GM12878 (cell line): Measurements from ENCODE around the gene TNFRSF9. TPM values are rescaled to one million over a fixed set of nuclear protein-coding genes. Genes with fewer than 3 reads are reported as not detected.

ENCODE experiments used
- ATAC-seq: fragments of 200-7000 bp; cut with Tn5 transposase; 3 replicates; pipeline ENCODE4 v1.9.1; 2020; ENCODE audit warnings: mild to moderate bottlenecking, moderate library complexity
- BruUV-seq: library from RNA; stranded (reverse); fragments of 400-500 nt; replicated peaks from 2 replicates; lab custom pipeline; 2021; lab: Mats Ljungman, UMichigan
- CTCF ChIA-PET: fragments of 300-600 bp; sonication (Branson Sonifier 250); formaldehyde crosslinking; extraction: SDS; loops from one replicate; lab custom pipeline; 2021; ENCODE audit warnings: inconsistent platforms; lab: Yijun Ruan, JAX
- POLR2A ChIA-PET: fragments of 350-600 bp; formaldehyde crosslinking; extraction: SDS; loops from one replicate; lab custom pipeline; 2021; ENCODE audit warnings: inconsistent platforms; lab: Charles Lee
- RAD21 ChIA-PET: fragments of 300-600 bp; sonication (Branson Sonifier 250); formaldehyde crosslinking; loops from one replicate; lab custom pipeline; 2023; ENCODE audit warnings: antibody characterized with exemption; ENCODE audit not compliant: unreplicated experiment; lab: Charles Lee
- SMC1A ChIA-PET: fragments of 300-600 bp; sonication (Branson Sonifier 250); formaldehyde crosslinking; loops from one replicate; lab custom pipeline; 2023; ENCODE audit not compliant: unreplicated experiment, uncharacterized antibody; lab: Charles Lee
- DNase-seq: peaks from one replicate; pipeline ENCODE4 v3.0.0-alpha.2; 2011; ENCODE audit warnings: low read depth, low spot score
- FAIRE-seq: peaks from 3 replicates; lab custom pipeline; 2011; peaks lifted over from hg19 to GRCh38; lab: Jason Lieb, UNC
- H2AFZ ChIP-seq: 2 replicates; pipeline ENCODE4 v1.6.0; 2011; ENCODE audit warnings: low read depth, low read length, control low read depth; ENCODE audit not compliant: control insufficient read depth
- H3K27ac ChIP-seq: 2 replicates; pipeline ENCODE4 v1.5.1; 2011; ENCODE audit warnings: control low read depth; ENCODE audit not compliant: control insufficient read depth, insufficient read depth
- H3K27me3 ChIP-seq, 2 experiments: replicated peaks in 1 of 2; 2 replicates each; pipeline versions ENCODE4 v1.6.0 to v1.6.1; 2011; ENCODE audit warnings: low read length in 1 of 2; ENCODE audit not compliant: control insufficient read depth in 2 of 2, insufficient read depth in 2 of 2
- H3K36me3 ChIP-seq, 2 experiments: 2 replicates each; pipeline ENCODE4 v1.5.1; 2011; ENCODE audit warnings: low read length in 1 of 2; ENCODE audit not compliant: control insufficient read depth in 2 of 2, insufficient read depth in 2 of 2
- H3K4me1 ChIP-seq: 2 replicates; pipeline ENCODE4 v1.6.1; 2011; ENCODE audit warnings: mild to moderate bottlenecking, low read length, moderate library complexity, mixed read lengths; ENCODE audit not compliant: control insufficient read depth, insufficient read depth
- H3K4me2 ChIP-seq: 2 replicates; pipeline ENCODE4 v1.6.0; 2011; ENCODE audit warnings: control low read depth; ENCODE audit not compliant: control insufficient read depth, insufficient read depth
- H3K4me3 ChIP-seq: fragments of 200-600 bp; sonication (generic); 2 replicates; pipeline ENCODE4 v1.5.1; 2016
- H3K79me2 ChIP-seq: 2 replicates; pipeline ENCODE4 v1.6.0; 2011; ENCODE audit warnings: low read length; ENCODE audit not compliant: control insufficient read depth, insufficient read depth
- H3K9ac ChIP-seq: 2 replicates; pipeline ENCODE4 v1.8.0; 2011; ENCODE audit warnings: low read length, control low read depth, mixed read lengths; ENCODE audit not compliant: control insufficient read depth, insufficient read depth
- H3K9me3 ChIP-seq: replicated peaks from 3 replicates; pipeline ENCODE4 v1.5.1; 2011; ENCODE audit warnings: mild to moderate bottlenecking, low read length; ENCODE audit not compliant: control insufficient read depth, insufficient read depth
- H4K20me1 ChIP-seq: 2 replicates; pipeline ENCODE4 v1.6.0; 2011; ENCODE audit not compliant: control insufficient read depth, insufficient read depth
- KAT2A ChIP-seq: conservative IDR thresholded peaks from 2 replicates; pipeline ENCODE4 v1.6.1; 2011; ENCODE audit warnings: low read depth, low read length; ENCODE audit not compliant: control insufficient read depth
- SIN3A ChIP-seq: IDR thresholded peaks from 2 replicates; pipeline ENCODE4 v1.6.1; 2012; ENCODE audit warnings: low read depth, low read length, improper control_type of control experiment
- STAT1 ChIP-seq: fragments of 450-650 bp; conservative IDR thresholded peaks from 2 replicates; pipeline ENCODE4 v1.6.1; 2014; ENCODE audit warnings: antibody characterized with exemption, mild to moderate bottlenecking
- TARDBP ChIP-seq: IDR thresholded peaks from 2 replicates; pipeline ENCODE4 v1.6.1; 2016; ENCODE audit warnings: borderline replicate concordance
- WGBS: methylation state at CpG from one replicate; pipeline ENCODE4 v1.1.6; 2016; ENCODE audit warnings: low lambda C conversion rate; ENCODE audit not compliant: insufficient replicate concordance, insufficient coverage; ENCODE audit errors: missing lambda C conversion rate; 5-methylcytosine and 5-hydroxymethylcytosine counted together
- in situ Hi-C: fragments of 300-500 bp; cut with MboI; formaldehyde crosslinking; loops from 9 replicates; pipeline ENCODE4 v1.14.3; 2018; ENCODE audit warnings: mixed read lengths
- intact Hi-C: fragments of 100-400 bp; cut with micrococcal nuclease; formaldehyde crosslinking; loops from one replicate; pipeline ENCODE4 v1.14.2; 2022; ENCODE audit not compliant: unreplicated experiment
- polyA plus RNA-seq, 11 experiments: library from polyadenylated mRNA; depleted of rRNA in 4 of 11; unstranded in 6 of 11; stranded (reverse) in 5 of 11; fragments of >200 nt; fragmentation: Nextera tagmentation in 4 of 11; fragmentation: Illumina TruSeq in 1 of 11; extraction: Ambion mirVana in 4 of 11; extraction: Trizol in 1 of 11; gene quantifications; 1 replicate in 1 of 11; 2 replicates in 10 of 11; pipeline versions ENCODE4 v1.2.1 to v1.2.3, GENCODE V29; 2011 to 2016; ENCODE audit warnings: inconsistent platforms in 2 of 11, missing spikeins in 2 of 11, low read depth in 1 of 11
- total RNA-seq, 4 experiments: library from RNA; depleted of rRNA in 3 of 4; stranded (reverse); fragments of >200 nt in 3 of 4; fragmentation: Illumina TruSeq in 1 of 4; extraction: Trizol in 1 of 4; gene quantifications; 2 replicates each; pipeline versions ENCODE4 v1.2.1 to v1.2.3, GENCODE V29; 2013 to 2021
- TF ChIP-seq, protein P1 (sequence below): fragments of 450-650 bp; IDR thresholded peaks from 2 replicates; pipeline ENCODE4 v1.6.1; 2017; ENCODE audit warnings: borderline replicate concordance
- TF ChIP-seq, protein P2 (sequence below): IDR thresholded peaks from 2 replicates; pipeline ENCODE4 v1.6.1; 2011; ENCODE audit warnings: low read depth, low read length, improper control_type of control experiment, borderline replicate concordance
- TF ChIP-seq, protein P3 (sequence below): fragments of 450-650 bp; IDR thresholded peaks from 2 replicates; pipeline ENCODE4 v1.6.1; 2017; ENCODE audit warnings: mild to moderate bottlenecking, low read depth, inconsistent platforms; ENCODE audit not compliant: poor library complexity, severe bottlenecking

Gene TNFRSF9
- total and polyA plus RNA-seq, 10 of the 15 experiments (the other 5 are each of a cell fraction or from before 2014, with no cell fraction given): 2.0 to 25.6 (median 5.8) TPM

- no peaks in the 10 kb centered on the region; the same call in 1 of the 2 replicates for H3K4me1 ChIP-seq
- ChIA-PET POLR2A (no interaction called here), SMC1A (no interaction called here), RAD21 (no interaction called here), CTCF (no interaction called here)
- H3K27ac ChIP-seq: peak overlapping the region; percentile 78
- H3K4me3 ChIP-seq: peak overlapping the region; percentile 71
- no peaks in the 10 kb centered on the region for H3K79me2 ChIP-seq
- BruUV-seq: TSS peak; percentile 96
- H3K27me3 ChIP-seq: no peaks in the 10 kb centered on the region
- H3K36me3 ChIP-seq: no peaks in the 10 kb centered on the region
- in situ Hi-C loops (no loop called here), intact Hi-C loops (no loop called here)
- H2AFZ ChIP-seq: peak overlapping the region; percentile 93
- H3K9me3 ChIP-seq: no peaks in the 10 kb centered on the region
- DNase-seq (no peak), ATAC-seq (peak; percentile 26; the same call in 2 of the 3 replicates), FAIRE-seq (peak; percentile 61)
- H3K4me2 ChIP-seq: peak overlapping the region; percentile 72
- H4K20me1 ChIP-seq: no peaks in the 10 kb centered on the region
- H3K9ac ChIP-seq: peak overlapping the region; percentile 82
- 66% methylated on average over 7 of the region's 7 CpGs for WGBS
- TF ChIP-seq SIN3A (no peak), TARDBP (no peak), KAT2A (no peak), STAT1 (no peak)
- TF ChIP-seq, protein P1, sequence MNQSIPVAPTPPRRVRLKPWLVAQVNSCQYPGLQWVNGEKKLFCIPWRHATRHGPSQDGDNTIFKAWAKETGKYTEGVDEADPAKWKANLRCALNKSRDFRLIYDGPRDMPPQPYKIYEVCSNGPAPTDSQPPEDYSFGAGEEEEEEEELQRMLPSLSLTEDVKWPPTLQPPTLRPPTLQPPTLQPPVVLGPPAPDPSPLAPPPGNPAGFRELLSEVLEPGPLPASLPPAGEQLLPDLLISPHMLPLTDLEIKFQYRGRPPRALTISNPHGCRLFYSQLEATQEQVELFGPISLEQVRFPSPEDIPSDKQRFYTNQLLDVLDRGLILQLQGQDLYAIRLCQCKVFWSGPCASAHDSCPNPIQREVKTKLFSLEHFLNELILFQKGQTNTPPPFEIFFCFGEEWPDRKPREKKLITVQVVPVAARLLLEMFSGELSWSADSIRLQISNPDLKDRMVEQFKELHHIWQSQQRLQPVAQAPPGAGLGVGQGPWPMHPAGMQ: no peak
- TF ChIP-seq, protein P2, sequence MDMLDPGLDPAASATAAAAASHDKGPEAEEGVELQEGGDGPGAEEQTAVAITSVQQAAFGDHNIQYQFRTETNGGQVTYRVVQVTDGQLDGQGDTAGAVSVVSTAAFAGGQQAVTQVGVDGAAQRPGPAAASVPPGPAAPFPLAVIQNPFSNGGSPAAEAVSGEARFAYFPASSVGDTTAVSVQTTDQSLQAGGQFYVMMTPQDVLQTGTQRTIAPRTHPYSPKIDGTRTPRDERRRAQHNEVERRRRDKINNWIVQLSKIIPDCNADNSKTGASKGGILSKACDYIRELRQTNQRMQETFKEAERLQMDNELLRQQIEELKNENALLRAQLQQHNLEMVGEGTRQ: no peak
- TF ChIP-seq, protein P3, sequence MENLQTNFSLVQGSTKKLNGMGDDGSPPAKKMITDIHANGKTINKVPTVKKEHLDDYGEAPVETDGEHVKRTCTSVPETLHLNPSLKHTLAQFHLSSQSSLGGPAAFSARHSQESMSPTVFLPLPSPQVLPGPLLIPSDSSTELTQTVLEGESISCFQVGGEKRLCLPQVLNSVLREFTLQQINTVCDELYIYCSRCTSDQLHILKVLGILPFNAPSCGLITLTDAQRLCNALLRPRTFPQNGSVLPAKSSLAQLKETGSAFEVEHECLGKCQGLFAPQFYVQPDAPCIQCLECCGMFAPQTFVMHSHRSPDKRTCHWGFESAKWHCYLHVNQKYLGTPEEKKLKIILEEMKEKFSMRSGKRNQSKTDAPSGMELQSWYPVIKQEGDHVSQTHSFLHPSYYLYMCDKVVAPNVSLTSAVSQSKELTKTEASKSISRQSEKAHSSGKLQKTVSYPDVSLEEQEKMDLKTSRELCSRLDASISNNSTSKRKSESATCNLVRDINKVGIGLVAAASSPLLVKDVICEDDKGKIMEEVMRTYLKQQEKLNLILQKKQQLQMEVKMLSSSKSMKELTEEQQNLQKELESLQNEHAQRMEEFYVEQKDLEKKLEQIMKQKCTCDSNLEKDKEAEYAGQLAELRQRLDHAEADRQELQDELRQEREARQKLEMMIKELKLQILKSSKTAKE: no peak
- TF ChIP-seq, all 136 proteins: peak for 0
Measured at GRCh38 chr1:7954683-7955082, 14.0 kb upstream of the TNFRSF9 start.
